ENCODE results near the gene MAGI2.

MAGI2 gene

GRCh38 chr7:78101076-78101475, 1352.4 kb downstream of the MAGI2 start:
- no peak for DNase-seq

GRCh38 chr7:78099715-78100394, 1353.6 kb downstream of the MAGI2 start:
- no peak for DNase-seq

GRCh38 chr7:78095549-78095948, 1357.9 kb downstream of the MAGI2 start:
- DNase-seq: no peak

DNA sequence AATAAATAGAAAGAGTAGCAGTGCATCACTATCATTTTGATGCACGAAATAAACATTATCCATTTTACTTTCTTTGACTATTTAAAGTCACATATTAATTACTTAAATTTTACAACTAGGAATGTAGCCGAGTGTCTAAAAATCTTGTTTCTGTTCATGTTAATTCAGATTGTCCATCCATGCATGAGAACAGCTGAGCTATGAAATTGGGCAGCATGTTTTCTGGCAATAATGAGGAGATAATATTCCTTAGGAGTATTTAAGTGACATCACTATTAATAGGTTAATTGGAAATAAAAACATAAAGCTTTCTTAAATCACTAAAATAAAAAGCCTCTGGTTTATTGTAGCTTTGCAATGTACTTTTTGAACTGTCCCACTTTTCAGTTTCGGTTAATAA, 1361.1 kb downstream of the MAGI2 start:
- DNase-seq: no peak

- DNase-seq: no peak
Measured at GRCh38 chr7:78090616-78091015, 1362.9 kb downstream of the MAGI2 start.

DNA sequence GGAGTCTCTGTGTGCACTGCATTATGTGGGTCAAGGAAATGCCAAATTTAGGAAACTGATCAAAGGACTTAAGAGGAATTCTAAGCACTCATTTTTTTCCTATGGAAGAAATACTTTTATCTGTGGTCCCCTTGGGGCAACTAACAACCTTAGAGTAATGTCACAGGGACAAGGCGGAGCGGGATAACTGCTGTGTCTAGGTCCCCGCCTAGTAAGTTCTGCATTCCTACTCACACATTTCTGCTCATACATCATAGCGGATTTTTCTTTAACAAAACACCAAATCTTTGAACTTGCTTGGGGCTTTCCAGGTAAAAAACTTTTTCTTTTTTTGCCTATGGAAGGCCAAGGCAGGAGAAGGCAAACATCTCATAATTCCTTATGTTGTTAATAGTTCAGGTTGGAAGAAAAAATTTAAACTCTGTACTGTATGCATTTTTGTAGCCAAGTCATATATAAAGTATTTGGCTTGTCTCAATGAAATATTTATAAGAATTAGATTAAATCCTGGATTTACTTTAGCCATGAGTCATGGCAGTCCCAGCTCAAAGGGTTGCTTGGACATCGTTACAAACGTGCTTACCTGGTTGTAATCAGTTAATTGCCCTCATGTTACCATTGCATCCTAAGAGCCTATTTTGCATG, 1369.9 kb downstream of the MAGI2 start:
- no peak for DNase-seq

- no peak for DNase-seq
Measured at GRCh38 chr7:78082556-78082955, 1370.9 kb downstream of the MAGI2 start.

GRCh38 chr7:78081888-78082287, 1371.6 kb downstream of the MAGI2 start:
- DNase-seq: no peak

DNA sequence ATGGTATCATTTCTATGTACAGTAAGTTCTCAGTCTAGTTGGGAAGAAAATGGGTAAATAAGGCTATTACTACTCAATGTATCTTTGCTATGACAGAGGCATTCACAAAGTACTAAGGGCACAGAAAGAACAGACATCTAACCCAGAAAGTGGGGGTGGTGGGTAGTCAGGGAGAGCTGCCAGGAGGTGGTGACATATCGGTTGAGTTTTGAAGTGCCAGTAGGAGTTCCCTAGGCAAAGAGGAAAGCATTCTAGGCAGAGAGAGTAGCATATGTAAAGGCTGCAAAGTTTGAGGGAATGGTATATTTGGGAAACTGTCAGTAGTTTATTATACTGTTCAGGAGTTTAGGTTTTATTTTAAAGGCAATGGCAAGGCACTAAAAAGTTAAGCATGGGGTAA, 1372.1 kb downstream of the MAGI2 start:
- no peak for DNase-seq

DNA sequence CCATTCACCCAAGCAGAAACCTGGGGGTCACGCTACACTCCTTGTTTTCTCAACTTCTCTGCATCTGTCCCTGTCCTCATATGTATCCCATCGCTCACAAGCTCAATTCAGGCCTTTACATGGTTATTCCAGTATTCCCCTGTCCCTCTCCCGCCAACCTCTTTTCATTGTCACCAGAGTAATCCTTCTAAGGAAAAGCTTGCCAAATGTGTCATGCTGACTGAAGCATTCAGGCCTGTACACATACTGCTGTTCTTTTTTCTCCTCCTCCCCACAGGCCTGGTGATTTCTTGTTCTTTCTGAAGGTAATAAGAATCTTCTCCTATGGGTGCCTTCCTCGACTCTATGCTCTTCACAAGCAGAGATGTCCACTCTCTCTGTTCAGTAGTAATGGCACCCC, 1372.7 kb downstream of the MAGI2 start:
- DNase-seq: no peak

- no peak for DNase-seq
Measured at GRCh38 chr7:78080241-78080640, 1373.2 kb downstream of the MAGI2 start.

GRCh38 chr7:78074713-78075112, 1378.8 kb downstream of the MAGI2 start:
- DNase-seq: no peak

DNA sequence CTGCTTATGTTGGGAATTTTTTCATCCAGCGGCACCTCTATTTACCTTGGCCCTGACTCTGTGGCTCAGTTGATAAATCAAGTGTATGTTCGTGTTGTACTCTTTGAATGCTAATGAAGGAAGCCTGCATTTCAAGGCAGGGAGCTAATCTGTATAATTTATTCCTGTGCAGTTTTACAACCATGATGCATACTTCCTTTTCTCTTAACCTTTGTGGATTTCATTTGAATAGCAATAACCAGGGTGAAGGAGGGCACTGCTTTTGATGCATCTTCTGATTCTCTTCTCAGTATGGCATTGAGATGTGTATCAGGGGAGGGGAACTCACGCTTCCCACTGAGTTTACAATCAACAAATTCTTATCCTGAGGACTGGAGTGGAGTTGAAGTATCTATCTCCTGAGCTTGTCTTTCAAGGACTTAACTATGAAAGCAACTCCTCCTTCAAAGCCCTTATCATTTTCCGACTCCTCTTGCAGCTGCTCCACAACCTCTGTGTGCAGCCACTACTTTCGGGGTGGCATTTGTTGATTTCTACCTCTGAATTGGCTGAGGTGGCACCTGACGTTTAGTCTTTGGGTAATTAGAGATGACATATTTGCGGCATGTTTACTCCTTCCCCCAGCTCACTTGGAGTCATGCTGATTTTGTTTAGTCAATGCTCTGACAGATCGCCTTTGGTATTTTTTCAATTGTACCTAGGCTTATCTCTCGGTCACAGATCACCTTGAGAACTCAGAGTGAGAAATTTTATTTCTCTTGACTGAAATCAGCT, 1379.7 kb downstream of the MAGI2 start:
- no peak for DNase-seq

DNA sequence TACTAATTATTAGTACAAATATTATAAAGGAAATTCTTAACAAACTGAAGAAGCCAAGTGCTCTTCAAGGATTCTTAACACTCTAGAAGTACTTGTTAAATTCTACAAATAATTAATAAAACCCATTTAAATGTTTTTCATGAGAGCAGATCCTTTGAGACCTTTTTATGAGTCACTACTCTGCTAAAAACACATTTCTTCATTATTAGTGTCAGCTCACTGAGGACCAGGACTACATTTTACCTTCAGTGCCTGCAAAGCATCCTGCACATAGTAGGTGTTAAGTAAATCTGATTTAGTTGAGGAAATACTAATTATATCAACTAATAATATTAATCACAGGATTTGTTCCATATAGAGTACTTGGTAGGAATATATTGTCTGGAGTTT, 1381.3 kb downstream of the MAGI2 start:
- no peak for DNase-seq

DNA sequence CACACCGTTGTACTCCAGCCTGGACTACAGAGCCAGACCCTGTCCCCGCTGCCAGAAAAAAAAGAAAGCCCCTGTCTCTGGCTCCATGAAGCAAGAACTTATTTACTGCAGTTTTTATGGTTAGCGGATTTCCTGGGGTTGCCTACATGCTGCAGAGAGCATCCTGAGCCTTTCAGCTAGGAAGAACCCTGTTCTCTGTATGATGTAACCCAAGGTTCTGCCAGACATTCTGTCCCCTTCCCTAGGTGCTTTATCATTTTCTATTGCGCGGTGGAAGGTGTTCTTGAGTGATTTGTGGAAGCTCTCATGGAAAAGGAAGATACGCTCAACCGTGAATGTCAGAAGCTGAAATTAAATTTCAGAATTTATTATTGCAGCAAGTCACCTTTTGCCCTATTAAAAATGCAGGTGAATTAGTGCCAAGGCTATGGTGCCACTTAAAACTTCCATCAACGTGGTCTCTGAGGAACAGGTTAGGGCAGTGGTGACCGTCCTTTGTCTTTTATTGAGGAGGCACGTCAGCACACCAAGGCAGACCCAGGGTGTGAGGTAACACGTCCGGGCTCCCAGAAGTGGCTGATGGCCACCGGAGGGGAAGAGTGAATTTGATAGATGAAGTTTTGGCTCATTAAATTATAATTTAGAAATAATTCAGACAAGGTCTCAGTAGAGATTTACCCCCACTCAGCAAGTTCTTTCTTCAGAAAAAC, 1381.8 kb downstream of the MAGI2 start:
- DNase-seq: no peak

GRCh38 chr7:78066599-78066998, 1386.9 kb downstream of the MAGI2 start:
- no peak for DNase-seq

GRCh38 chr7:78063758-78064157, 1389.7 kb downstream of the MAGI2 start:
- no peak for DNase-seq

GRCh38 chr7:78062214-78062613, 1391.3 kb downstream of the MAGI2 start:
- no peak for DNase-seq

- DNase-seq: no peak
Measured at GRCh38 chr7:78057571-78057970, 1395.9 kb downstream of the MAGI2 start.

DNA sequence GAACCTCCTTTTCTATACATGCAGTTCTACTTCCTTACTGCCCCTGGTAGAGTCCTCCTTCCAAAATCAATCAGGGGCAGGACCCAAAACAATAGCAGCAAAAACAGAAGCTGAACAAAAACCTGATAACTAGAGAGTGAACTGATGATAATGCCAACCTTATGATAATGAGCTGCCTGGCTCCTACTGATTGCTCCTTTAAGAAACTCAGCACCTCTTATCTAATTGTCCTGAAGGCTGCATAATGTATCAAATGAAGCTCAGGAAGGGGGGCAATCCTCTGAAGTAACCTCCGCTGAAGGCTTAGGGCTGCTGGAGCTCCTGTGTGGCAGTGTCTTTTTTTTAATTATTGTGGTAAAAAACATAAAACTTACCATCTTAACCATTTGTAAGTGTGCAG, 1397.9 kb downstream of the MAGI2 start:
- DNase-seq: no peak

DNA sequence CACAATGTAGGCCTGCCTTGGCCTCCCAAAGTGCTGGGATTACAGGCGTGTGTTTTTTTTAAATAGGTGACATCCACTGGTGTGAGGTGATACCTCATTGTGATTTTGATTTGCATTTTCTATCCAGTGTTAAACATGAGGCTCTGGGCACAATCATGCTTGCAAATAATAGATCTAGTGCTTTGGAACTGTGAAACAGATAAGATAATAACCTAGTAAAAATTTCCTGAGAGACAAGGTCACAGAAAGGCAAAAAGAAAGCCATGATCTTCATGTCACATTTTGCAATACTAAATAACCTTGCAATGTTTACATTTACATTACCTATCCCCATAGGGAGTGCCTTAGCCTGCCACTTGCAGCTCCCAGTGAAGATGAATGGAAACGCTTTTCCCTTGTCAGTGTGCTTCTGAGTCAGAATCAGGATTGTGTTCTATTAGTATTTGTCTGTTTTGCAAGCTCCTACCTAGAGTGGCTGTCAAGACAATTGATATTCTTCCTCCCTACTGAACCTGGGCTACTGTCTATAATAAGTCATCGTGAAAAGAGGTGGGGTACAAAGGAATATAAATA, 1398.4 kb downstream of the MAGI2 start:
- DNase-seq: no peak

DNA sequence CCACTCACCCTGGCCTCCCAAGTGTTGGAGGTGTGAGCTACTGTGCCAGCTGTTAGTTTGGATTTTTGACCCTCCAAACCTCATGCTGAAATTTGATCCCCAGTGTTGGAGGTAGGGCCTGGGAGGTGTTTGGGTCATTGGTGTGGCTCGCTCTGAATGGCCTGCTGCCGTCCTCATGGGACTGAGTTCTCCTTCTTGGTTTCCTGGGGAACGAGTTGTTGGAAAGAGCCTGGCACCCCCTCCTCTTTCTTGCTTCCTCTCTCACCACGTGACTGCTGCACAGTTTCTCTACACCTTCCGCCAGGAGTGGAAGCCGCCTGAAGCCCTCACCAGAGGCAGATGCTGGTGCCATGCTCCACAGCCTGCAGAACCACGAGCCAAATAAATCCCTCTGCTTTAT, 1401.4 kb downstream of the MAGI2 start:
- DNase-seq: no peak

DNA sequence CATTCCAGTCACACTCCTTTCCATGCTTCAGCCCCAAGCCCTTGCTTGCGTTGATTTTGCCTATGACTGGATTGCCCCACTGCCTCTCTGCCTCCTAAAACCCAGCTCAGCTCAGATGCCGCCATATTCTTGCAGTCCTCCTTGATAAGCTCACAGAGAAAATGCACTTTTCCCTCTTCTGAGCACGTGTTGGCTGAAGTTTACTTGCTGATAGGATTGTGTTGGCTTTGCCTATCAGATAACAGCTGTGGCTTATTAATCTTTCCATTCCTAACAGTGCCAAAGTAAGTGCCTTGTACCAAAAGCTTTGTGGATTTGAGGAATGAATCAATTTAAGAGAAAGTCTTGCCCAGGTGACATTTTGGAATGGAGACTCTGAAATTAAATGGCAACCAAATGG, 1405.7 kb downstream of the MAGI2 start:
- DNase-seq: no peak
